Left colon (tissue), 2 donors: ENCODE results near the gene MIS18BP1. TPM values are rescaled to one million over a fixed set of nuclear protein-coding genes. Genes with fewer than 3 reads are reported as not detected.

ENCODE experiments used
- ATAC-seq: fragments of 200-7000 bp; cut with Tn5 transposase; one replicate; pipeline ENCODE4 v1.9.1; 2020; ENCODE audit warnings: mild to moderate bottlenecking, moderate library complexity
- DNase-seq, 2 donors: peaks; one replicate each; pipeline ENCODE4 v3.0.0-alpha.2; 2020
- intact Hi-C, 2 donors: fragments of 100-400 bp; cut with DNase I in 1 of 2; cut with micrococcal nuclease in 1 of 2; formaldehyde crosslinking; loops; one replicate each; pipeline versions ENCODE4 v1.11.2 to v1.14.0; 2022; cut with DNase I, micrococcal nuclease
- total RNA-seq, 2 donors: library from RNA; stranded (reverse); fragmentation: NEBNext Ultra II Directional; extraction: Animal tissue kit (Norgen Biotek cat#: 25700); gene quantifications; one replicate each; pipeline ENCODE4 v1.2.1, GENCODE V29; 2021
- donor health status: DM: no; HTN: no; CAD: no.
- donor health status: DM: yes; HTN: yes; CAD: no.

Gene MIS18BP1
- total RNA-seq, 2 donors from 2014 or later: 17.5 to 18.8 TPM

DNA sequence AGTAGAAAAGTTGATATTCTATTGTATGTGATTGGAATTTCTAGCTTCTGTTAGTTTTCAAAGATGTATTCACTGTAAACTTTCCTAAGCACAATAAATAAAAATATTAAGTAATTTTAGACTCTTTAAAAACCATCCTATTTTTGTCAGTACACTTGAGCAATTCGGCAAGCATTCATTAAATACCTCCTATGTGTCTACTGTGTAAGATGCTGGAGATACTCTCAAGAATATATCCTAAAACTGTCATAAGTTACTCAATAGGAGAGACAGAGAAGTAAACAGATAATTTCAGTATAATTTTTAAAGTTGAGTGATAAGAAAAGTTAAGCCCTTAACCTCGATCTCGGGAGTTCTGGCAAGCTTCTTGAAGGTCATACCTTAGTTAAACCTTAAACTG, 71.2 kb downstream of the MIS18BP1 start:
- ATAC-seq: no peak
- intact Hi-C loops: no loop called here

DNA sequence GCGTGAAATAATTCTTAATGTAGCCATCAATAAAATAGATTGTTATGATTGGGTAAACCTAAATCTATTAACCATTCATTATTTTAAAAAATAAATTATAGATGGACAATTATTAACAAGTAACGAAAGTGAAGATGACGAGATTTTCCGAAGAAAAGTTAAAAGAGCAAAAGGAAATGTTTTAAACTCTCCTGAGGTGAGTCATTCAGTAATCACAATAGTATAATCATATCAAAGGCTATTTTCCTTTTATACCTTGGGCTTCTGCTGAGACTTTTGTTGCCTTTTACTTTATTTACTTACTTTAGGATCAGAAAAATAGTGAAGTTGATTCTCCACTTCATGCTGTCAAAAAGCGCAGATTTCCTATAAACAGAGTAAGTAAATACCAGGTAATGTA, 71.7 kb downstream of the MIS18BP1 start:
- ATAC-seq (no peak), DNase-seq (no peak)
- intact Hi-C loops: no loop called here

More for the DNA sequence above, 71.2 kb downstream of the MIS18BP1 start:
- DNase-seq: no peak

DNA sequence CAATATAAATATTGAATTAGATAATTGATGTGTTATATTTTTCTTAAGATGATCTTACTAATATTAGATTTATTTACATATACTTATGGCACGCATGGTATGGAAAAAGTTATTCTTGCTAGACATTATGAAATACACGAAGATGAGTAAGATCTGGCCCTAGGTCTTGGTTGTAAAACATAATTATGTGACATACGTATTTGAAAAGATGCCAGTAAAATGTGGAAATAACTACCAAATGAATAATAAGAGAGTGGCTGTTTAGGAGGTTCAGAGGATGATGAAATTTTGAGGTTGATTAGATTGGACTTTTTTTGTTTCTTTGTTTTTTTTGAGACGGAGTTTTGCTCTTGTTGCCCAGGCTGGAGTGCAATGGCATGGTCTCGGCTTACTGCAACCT, 75.9 kb downstream of the MIS18BP1 start:
- no peak for DNase-seq
- no peak for ATAC-seq
- intact Hi-C loops: no loop called here

DNA sequence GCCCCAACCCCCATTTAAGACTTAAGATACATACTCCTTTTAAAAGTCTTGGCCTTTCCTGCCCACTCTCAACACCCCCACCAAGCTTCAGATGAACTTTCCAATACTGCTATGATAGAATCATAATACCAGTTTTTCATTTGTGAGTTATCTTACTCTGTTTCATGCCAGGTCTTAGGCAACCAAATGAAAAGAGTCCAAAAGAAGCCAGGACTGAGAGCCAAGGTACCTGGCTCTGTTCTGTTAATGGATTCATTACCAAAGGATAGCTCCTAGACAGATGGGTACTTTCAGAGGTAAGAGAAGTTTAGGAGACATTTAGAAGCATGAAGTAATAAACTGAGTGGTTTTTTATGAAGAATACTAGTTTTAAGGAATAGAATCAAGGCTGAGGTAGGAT, 83.1 kb downstream of the MIS18BP1 start:
- intact Hi-C loops: no loop called here
- no peak for ATAC-seq
- DNase-seq: no peak

DNA sequence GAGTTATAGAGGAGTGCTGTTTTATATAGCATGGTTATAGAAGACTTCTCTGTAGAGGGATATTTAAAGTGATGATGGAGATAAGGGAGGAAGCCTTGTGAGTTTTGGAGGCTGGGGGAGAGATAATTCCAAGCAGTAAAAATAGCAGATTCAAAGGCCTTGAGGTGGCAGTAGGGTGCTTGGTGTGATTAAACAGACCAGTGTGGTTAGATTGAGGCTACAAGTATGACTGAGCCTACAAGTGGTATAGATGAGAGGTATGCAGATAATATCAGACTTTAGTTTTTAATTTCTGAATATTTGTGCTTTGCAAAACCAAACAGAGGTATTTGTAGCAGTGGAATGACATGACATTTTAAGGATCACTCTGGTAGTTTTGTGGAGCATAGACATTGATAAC, 96.9 kb downstream of the MIS18BP1 start:
- DNase-seq: no peak
- intact Hi-C loops: no loop called here
- no peak for ATAC-seq

Other genes with a start within 250 kb of the MIS18BP1 start
- 10 to 100 TPM; 24.4 to 27.0 TPM for gene PRPF39, start 169.1 kb downstream of the MIS18BP1 start, total RNA-seq
- gene FKBP3, start 118.7 kb downstream of the MIS18BP1 start, total RNA-seq: 10 to 100 TPM; 43.8 to 46.5 TPM
- gene FANCM, start 117.3 kb downstream of the MIS18BP1 start, total RNA-seq: 1 to 10 TPM; 3.4 to 4.2 TPM